ENCODE measurements around the gene BNIPL.

BNIPL gene

DNA sequence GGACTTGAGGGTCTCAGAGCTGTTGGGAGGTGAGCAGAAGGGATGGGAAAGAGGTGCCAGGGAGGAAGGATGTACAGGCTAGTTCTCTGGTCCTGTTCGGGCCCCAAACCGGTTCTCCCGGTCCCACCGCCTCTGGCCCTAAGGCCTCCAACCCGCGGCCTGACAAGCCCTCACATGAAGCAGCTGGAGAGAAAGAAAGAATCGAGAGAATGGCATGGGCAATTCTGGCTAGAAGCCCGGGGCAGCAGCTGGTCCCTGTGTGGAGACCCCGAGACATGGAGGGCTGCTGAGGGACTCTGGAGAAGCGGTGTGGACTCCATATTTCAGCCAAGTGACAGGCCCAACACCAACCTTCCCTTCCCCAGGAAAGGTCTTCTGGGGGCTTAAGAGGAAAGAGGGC is 22.3 kb downstream of the BNIPL start:
- DNase-seq (ENCODE audit: low spot score) = peak; percentile 13

DNA sequence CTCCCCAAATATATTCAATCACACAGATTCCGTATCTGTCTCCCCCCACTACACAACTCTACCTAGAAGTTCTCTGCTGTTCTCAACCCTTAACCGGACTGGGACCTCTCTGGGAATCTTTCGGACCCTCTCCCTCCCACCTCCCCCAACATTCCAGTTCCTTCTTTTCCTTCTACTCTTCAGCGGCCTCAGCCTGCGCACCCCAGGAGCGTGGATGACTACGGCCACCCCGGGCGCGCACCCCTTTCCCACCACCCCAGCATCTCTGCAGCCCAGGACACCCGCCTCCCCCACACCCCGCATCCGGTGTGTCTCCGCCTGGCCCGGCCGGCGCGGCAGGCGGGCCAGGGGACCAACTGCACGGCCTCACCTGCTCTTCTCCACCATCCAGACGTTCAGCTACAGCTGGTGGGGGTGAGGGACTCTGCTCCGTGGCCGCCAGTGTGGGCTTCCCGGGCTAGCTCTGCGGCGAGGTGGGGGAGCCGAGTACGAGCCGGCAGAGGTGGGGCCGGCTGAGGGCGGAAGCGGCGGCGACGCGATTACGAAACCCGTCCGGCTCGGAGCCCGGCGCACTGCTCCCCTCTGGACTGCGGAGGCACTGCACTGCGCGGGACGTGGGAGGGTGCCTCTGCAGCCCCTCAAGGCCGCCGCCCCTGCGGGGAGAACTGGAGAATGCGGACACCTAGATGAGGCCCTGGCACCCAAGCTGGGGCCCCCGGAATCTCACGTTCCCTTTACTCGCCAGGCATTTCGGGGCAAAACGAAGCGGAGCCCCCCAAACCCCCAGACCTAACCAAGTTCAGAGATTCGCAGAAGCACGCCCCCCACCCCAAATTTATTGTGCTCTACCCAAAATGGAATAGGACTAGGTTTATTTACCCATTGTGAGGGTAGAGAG is 23.0 kb downstream of the BNIPL start, which contains the start of gene CDC42SE1:
TSS of gene CDC42SE1 (minus strand) at position 514 of the 898 bp plus-strand sequence. CDS start 3,892 bp downstream, outside the sequence.
- DNase-seq (ENCODE audit: low spot score) = peak; percentile 93

DNA sequence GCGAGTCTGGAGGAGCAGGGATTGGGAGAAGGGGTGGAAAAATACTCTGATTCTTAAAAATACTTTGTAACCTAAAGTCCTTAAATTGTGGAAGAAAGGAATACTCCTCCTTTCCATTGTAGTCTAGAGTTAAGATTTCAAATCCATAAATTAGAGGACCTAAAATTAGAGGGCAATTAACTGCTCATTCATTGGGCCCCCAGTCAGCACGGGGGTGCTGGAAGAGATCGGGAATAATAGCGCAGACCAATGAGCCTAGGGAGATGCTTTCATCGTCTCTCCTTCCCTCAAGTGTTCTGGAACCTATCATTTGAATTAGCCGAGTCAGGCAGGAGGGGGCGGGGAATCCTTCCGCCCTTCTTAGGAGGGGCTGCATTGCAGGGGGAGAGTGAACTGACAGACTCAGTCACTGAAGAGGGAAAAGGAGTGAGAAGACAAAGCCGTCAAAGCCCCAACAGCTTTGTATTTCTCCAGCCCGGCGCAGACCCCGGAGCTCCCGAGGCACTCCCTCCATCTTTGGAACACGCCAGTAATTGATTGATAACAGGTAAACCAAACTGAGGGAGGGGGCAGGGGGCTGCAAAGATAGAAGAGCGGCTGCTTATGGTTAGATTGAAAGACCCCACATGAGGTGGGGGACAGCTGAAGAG is 23.7 kb downstream of the BNIPL start, which contains the start of gene MLLT11:
TSS of gene MLLT11 (plus strand) at position 391 of the 650 bp plus-strand sequence. CDS start 6,828 bp downstream, outside the sequence.
- DNase-seq (ENCODE audit: low spot score) = peak; percentile 53

DNA sequence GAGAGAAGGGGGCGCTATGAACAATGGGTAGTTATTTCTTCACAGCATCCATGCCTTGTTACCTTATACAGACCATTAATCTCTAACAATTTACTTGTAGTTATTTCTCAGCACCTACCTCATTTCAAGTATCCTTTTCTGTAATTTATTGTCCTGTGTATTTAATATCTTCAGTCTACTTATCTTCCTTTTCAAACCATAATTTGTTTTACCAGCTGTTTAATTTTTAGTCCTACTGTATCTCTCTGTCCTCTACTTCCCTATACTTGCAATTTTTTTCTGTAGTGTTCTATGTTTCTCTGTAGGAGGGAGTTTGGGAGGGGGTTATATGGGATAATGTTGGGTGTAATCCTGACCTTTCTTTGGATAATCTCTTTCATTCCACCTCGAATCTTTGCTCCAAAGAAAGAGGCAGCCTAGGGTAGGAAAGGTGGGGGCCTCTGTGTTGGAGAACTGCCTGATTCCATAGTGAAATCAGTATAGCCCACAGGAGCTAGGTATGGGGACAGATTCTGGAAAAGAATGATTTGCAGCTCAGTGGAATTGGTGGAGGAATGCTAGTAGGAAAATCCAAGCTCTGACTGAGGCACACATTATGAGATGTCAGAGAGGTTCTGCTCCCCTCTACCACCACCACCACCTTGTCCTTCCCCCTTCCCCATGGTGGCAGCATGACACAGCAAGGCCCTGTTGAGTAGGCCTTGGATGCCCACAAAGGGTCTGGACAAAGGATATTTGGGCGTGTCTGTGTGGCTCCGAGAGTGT is 24.5 kb downstream of the BNIPL start:
- no peak for DNase-seq (ENCODE audit: low spot score)

DNA sequence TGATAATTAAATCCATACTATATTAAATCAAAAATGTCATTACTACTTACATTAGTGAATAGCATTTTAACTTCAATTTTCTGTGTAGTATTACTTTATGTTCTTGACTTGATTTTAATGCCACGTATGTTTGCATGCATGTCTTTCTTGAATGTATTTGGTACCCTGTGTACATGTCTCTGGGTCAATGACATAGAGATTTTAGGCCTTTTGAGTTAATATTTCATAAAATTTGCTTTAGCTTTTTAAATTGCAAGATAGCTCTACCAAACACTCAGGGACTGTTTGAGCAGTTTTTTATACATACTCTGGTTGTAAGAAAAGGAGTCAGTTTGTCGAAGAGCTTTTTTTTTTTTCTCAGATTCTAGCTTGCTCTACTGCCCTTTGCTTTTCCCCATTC is 25.3 kb downstream of the BNIPL start:
- DNase-seq (ENCODE audit: low spot score) = no peak

DNA sequence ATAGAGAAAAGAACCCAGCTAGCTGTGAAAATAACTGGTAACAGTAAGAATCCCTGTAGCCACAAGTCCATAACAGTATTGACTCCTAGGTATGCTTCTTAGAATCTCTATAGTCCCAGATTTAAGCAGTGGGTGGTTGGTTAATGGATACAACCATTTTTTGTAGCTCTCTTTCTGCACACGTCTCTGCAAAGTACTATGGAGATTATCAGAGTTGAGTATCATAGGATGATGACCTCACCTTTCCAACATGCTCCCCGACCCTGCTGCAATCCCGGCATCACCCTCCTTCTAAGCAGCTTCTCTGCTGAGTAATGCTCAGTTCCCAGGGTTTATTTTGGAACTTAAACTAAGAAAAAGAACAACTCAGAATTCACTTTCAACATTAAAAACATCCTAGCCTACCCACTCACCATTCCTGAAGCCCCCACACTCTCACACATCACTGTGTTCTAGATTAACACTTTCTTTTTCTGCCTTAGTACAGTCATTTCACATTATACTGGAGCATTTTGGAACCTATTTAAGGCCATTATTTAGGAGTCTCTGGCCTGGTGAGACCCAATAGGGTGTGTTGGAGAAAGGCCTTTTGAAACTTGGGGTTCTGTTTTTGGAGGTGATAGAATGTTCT is 26.5 kb downstream of the BNIPL start:
- peak; percentile 85 for DNase-seq (ENCODE audit: low spot score)

DNA sequence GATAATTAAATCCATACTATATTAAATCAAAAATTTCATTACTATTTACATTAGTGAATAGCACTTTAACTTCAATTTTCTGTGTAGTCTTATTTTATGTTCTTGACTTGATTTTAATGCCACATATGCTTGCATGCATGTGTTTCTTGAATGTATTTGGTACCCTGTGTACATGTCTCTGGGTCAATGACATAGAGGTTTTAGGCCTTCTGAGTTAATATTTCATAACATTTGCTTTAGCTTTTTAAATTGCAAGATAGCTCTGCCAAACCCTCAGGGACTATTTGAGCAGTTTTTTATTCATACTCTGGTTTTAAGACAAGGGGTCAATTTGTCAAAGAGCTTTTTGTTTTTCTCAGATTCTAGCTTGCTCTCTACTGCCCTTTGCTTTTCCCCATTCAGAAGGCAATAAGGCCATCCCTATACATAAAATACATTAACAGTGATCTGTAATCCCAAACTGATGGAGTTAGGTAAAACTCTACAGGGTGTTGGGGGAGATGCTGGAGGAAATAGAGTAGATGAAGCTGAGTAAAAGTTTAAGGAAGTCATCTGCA is 28.8 kb downstream of the BNIPL start:
- no peak for DNase-seq (ENCODE audit: low spot score)

DNA sequence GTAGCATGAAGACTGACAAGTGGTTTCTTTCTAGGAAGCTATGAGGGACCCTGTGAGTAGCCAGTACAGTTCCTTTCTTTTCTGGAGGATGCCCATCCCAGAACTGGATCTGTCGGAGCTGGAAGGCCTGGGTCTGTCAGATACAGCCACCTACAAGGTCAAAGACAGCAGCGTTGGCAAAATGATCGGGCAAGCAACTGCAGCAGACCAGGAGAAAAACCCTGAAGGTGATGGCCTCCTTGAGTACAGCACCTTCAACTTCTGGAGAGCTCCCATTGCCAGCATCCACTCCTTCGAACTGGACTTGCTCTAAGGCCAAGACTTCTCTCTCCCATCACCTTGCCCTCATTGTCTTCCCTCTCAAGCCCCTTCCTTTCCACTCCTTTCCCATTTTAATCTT is 30.8 kb downstream of the BNIPL start:
- DNase-seq (ENCODE audit: low spot score) = no peak

DNA sequence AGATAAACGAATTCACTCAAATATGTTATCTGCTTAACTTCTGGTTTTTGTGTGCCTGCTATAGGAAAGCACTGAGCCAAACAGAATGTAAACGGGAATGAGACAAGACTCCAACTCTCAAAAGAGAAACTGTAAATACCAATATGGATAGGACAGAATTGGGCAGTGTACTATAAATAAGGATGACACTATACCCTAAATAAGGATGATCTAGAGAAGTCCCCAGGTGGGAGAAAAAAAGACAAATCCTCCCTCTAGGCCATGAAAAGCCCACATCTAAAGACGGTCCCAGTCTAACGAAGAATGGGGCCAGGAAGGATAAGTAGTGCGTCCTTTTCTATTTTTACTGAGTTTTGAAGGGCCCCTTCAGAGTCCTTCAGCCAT is 32.7 kb downstream of the BNIPL start:
- no peak for DNase-seq (ENCODE audit: low spot score)

DNA sequence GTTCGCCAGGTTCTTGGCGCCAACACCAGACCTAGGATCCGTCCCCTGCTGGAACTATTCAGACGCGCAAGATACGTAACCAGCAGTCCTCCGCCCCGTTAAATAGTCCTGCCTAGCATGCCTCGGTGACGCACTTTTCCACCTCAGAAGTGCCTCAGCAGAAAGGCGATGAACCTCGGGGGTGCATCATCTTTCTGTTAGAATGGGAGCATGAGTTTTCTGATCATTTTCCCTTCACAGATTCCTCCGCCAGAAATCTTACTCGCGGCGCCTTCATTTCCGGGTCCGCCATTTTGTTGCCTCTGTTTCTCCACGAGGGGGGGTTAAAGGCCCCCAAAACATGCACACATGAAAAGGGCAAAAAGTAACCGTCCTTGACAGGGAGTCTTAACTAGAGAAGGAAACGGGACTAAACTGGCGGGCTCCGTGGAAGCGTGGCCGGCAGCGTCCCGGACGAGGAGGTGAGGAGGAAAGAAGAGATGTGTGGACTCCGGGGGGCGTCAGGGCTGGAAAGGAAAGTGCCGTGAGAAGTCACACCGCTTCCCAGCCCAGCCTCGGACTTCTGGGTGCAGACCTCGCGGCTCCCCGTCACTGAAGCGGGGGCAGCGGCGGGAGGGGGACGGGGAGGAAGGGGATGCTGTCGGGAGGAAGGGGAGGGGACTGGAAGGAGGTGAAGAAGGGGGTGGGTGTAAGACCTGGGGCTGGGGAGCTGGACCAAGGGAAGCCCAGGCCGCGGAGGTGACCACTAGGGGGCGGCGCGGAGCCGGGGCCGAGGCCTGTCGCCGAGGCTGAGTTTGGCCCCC is 34.3 kb downstream of the BNIPL start, which contains the start of gene GABPB2:
TSS of gene GABPB2 (plus strand) at position 288 of the 803 bp plus-strand sequence. CDS start 17,429 bp downstream, outside the sequence.
- peak; percentile 93 for DNase-seq (ENCODE audit: low spot score)

DNA sequence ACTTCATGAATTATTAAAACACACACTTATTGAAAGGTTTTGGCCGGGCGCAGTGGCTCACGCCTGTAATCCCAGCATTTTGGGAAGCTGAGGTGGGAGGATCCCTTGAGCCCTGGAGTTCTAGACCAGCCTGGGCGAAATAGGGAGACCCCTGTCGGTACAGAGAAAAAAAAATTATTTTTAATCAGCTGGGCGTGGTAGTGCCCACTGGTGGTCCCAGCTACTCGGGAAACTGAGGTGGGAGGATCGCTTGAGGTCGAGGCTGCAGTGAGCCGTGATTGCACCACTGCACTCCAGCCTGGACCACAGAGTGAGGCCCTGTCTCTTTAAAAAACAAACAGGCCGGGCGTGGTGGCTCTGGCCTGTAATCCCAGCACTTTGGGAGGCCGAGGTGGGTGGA is 35.8 kb downstream of the BNIPL start:
- no peak for DNase-seq (ENCODE audit: low spot score)

DNA sequence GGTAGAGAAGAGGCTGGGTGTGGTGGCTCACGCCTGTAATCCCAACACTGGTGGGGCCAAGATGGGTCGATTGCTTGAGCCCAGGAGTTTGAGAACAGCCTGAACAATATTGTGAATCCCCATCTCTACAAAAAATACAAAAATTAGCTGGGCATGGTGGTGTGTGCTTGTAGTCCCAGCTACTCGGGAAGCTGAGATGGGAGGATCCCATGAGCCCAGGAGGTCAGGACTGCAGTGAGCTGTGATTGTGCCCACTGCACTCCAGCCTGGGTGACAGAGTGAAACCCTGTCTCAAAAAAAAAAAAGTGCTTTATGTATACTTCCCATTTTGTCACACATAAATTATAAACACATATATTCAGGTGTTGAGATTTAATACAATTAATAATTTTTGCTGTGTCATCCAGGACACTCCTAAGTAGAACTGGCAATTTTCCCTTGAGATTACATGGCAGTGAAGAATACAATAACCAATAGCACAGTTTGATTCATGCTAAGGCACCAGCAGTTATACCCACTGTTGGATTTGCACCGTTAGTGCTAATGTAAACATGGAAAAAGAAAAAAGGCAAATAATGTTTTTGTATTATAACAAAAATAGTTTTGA is 49.7 kb downstream of the BNIPL start:
- DNase-seq (ENCODE audit: low spot score) = no peak
